ENCODE data around the gene ILKAP.

The ILKAP gene

DNA sequence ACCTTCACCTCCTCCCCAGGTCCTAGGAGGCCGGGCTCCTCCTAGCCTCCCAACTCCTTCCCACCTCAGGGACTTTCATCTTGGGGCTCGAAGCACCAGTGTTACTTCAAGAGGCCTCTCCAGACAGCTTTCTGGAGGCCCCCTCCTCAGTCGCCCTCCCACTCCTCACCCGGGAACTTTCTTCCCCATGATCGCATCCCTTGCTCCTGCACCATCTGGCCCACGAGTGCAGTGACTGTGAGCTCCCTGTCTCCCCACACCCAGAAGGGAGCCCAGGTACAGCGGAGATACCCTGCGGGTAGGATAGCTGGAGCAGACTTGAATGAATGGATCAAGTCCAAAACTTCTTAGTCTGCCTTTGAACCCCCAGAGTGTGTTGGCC, 38.6 kb downstream of the ILKAP start:
- DNase-seq: no peak

DNA sequence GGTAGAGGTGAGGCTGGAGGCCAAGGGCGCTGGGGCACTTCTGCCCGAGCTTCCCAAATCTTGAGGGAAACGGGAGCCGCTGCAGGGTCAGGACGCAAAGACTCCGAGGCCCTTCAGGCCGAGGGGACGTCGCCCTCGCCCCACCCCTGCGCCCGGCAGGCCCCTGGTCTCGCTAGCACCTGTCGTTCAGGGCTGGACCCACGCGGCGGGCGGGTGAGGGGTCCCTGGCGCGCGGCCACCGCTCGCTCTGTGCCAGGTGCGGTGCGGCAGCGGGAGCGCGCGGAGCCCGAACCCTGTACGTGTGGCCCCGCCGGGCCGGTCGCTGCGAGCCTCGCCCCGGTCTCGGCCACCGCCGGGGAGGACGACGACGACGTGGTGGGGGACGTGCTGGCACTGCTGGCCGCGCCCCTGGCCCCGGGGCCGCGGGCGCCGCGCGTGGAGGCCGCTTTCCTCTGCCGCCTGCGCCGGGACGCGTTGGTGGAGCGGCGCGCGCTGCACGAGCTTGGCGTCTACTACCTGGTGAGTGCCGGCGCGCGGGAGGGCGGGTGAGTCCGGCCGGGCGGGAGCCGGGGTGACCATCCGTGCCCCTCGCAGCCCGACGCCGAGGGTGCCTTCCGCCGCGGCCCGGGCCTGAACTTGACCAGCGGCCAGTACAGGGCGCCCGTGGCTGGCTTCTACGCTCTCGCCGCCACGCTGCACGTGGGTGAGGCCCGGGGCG, 39.9 kb downstream of the ILKAP start:
- DNase-seq: no peak

- no peak for DNase-seq
Measured at GRCh38 chr2:238162846-238163441, 40.6 kb downstream of the ILKAP start.

DNA sequence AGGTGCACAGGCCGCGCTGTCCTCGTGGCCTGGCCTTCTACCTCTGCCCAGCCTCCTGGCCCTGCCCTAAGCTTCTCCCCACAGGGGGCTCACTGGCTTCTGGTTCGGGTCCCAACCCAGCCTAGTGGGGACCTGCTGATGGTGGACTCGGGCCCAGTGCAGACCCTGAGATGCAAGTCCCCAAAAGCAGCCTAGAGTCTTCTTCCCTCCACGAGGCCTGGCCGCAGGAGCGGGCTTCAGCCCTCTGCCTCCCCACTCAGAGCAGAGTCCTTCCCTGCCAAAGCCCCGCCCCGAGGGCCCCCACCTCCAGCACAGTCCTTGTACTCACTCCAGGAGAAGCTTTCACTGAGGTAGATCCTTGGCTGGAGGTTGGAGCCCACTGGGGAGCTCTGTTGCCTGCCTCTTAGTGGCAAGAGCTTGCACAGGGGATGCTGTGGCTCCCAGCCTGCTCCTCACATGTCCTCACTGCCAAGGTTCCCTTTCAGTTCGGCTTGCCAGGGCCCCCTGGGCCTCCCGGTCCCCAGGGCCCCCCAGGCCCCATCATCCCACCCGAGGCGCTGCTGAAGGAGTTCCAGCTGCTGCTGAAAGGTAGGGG, 41.1 kb downstream of the ILKAP start:
- no peak for DNase-seq

- DNase-seq: no peak
Measured at GRCh38 chr2:238161291-238162051, 42.0 kb downstream of the ILKAP start.

GRCh38 chr2:238160206-238161129, 43.0 kb downstream of the ILKAP start:
- no peak for DNase-seq

- DNase-seq: no peak
Measured at GRCh38 chr2:238159661-238160205, 43.8 kb downstream of the ILKAP start.

GRCh38 chr2:238159071-238159539, 44.4 kb downstream of the ILKAP start:
- peak; percentile 19 for DNase-seq

- peak; percentile 50 for DNase-seq
Measured at GRCh38 chr2:238158509-238159070, 44.9 kb downstream of the ILKAP start, which contains the start of gene ERFE. ERFE (plus strand) TSS chr2:238158970; CDS start chr2:238159008, 38 bp downstream.

DNA sequence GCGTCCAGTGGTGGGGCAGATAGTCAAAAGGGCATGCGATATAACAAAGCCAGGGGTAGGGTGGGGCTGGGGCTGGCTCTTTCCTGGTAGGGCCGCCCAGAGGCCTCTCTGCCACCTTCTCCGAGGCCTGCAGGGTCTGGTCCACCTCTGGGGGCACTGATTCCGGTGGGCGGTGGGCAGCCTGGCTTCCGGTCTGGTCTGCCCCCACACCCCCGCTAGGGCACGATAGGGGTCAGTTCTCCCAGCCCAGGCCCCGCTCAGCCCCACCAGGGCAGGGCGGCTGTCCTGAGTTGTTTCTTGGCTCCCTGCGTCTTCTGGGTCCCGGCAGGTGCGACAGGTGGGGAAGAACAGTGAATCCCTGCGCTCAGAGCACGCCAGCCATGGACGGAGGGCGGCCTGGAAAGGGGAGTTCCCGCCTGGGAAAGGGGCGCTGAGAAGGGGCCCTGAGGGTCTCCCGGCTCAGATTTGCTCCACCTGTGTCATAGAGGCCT, 45.4 kb downstream of the ILKAP start:
- DNase-seq: no peak

GRCh38 chr2:238157506-238158017, 45.9 kb downstream of the ILKAP start:
- no peak for DNase-seq

GRCh38 chr2:238155761-238156694, 47.5 kb downstream of the ILKAP start:
- DNase-seq: no peak

DNA sequence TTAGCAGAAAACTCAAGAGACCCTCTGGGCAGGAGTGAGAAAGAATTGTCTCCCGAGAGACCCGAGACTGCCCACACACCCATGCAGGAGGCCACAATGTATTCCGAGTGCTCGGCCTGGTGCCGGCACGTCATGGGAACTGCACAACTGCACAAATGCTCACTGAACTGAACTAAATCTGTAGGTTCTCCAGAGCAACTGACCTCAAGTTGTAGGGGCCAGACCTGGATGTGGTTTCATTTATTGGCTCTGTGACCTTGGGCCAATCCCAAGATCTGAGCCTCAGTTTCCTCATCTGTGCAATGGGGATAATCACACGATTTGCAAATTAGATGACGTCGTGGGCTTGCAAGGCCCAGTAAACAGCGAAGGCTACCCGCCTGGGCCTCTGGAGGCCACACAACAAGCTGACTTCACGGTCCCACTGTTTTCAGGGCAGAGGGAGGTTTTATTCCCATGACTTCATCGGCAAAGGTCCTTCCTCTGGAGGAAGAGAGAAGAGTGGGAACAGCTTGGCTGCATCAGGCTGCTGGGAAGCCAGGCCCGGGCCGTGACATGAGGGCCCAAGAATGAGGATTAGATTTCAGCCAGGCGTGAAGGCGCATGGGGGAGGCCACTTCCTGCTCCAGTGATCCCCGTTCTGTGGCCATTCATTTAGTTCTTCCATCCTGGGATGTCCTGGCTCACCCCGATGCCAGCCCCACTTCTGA, 48.3 kb downstream of the ILKAP start:
- no peak for DNase-seq

DNA sequence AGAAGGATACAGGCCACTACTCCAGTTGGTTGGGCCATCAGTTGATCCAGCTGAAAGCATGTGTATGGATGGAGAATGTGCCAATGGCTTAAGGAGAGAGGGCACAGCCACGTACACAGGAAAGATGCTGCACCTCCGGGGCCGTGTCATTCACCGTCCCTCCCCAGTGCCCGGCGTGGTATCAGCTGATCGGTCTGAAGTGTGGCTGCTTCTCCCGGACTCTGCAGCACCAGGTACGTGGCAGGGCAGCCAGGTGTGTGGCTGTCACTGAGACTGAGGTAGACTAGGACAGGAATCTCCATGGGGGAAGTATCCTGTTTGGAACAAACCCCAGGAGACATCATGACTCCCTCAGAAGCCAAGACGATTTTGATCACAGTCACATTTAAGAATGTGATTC, 48.9 kb downstream of the ILKAP start:
- no peak for DNase-seq

- DNase-seq: no peak
Measured at GRCh38 chr2:238152771-238153688, 50.5 kb downstream of the ILKAP start.

GRCh38 chr2:238151628-238152235, 51.8 kb downstream of the ILKAP start:
- no peak for DNase-seq

DNA sequence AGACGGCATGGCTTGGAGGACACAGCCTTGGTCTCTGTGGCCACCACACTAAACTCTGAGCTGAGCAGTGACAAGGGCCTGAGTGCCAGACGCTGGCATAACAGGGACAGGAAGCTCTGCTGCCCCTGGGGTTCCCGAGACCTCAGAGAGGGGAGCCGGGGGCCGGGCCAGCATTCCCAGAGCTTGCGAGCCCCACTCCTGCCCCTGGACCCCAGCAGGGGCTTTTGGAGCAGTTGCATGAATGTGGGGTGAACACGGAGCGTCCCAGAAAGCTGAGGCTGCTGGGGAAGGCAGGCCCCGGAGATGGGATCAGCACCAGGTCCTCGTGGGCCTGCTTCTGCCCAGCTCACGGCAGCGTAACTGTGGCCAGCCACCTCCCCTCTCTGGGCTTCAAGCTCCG, 52.3 kb downstream of the ILKAP start:
- DNase-seq: no peak

- no peak for DNase-seq
Measured at GRCh38 chr2:238150686-238151085, 52.8 kb downstream of the ILKAP start.
